Keratinocyte (primary cell): ENCODE measurements around the gene AGA. TPM values are rescaled to one million over a fixed set of nuclear protein-coding genes. Genes with fewer than 3 reads are reported as not detected.

Experiments
- DNase-seq: peaks from one replicate; pipeline ENCODE4 v3.0.0-alpha.2; 2011; ENCODE audit warnings: low read depth, missing footprints, low spot score
- FAIRE-seq: peaks from 2 replicates; lab custom pipeline; 2011; peaks lifted over from hg19 to GRCh38; lab: Jason Lieb, UNC
- H2AFZ ChIP-seq: 2 replicates; pipeline ENCODE4 v1.6.0; 2012; ENCODE audit warnings: low read length, control low read depth, inconsistent platforms; ENCODE audit not compliant: control insufficient read depth
- H3K27ac ChIP-seq: 2 replicates; pipeline ENCODE4 v1.5.1; 2011; ENCODE audit warnings: low read length; ENCODE audit not compliant: control insufficient read depth, insufficient read depth
- H3K27me3 ChIP-seq: 3 replicates; pipeline ENCODE4 v1.6.0; 2011; ENCODE audit warnings: low read length; ENCODE audit not compliant: control insufficient read depth, insufficient read depth; ENCODE audit errors: extremely low read depth
- H3K36me3 ChIP-seq, 2 experiments: 2 replicates in 1 of 2; 3 replicates in 1 of 2; pipeline ENCODE4 v1.5.1; 2011; ENCODE audit warnings: low read length in 2 of 2, mild to moderate bottlenecking in 1 of 2; ENCODE audit not compliant: control insufficient read depth in 2 of 2, insufficient read depth in 2 of 2; ENCODE audit errors: extremely low read depth in 1 of 2
- H3K4me1 ChIP-seq: 3 replicates; pipeline ENCODE4 v1.5.1; 2011; ENCODE audit warnings: low read length; ENCODE audit not compliant: control insufficient read depth, insufficient read depth; ENCODE audit errors: extremely low read depth
- H3K4me2 ChIP-seq: 3 replicates; pipeline ENCODE4 v1.6.0; 2011; ENCODE audit warnings: low read depth, low read length; ENCODE audit not compliant: control insufficient read depth, insufficient read depth; ENCODE audit errors: extremely low read depth
- H3K4me3 ChIP-seq, 3 experiments: fragments of 200-600 bp in 1 of 3; sonication (generic) in 1 of 3; 2 replicates in 2 of 3; 3 replicates in 1 of 3; pipeline ENCODE4 v1.5.1; 2011 to 2016; ENCODE audit warnings: low read length in 3 of 3, mild to moderate bottlenecking in 3 of 3, control low read depth in 2 of 3, inconsistent platforms in 1 of 3, low read depth in 1 of 3, mixed read lengths in 1 of 3, mixed run types in 1 of 3, moderate library complexity in 1 of 3; ENCODE audit not compliant: control insufficient read depth in 2 of 3, insufficient read depth in 2 of 3; ENCODE audit errors: extremely low read depth in 1 of 3
- H3K79me2 ChIP-seq: 2 replicates; pipeline ENCODE4 v1.6.0; 2012; ENCODE audit warnings: low read length; ENCODE audit not compliant: control insufficient read depth, insufficient read depth
- H3K9ac ChIP-seq: 3 replicates; pipeline ENCODE4 v1.6.0; 2011; ENCODE audit warnings: low read length; ENCODE audit not compliant: control insufficient read depth, insufficient read depth; ENCODE audit errors: extremely low read depth
- H3K9me1 ChIP-seq: 3 replicates; pipeline ENCODE4 v1.6.0; 2011; ENCODE audit warnings: low read length; ENCODE audit not compliant: control insufficient read depth, insufficient read depth; ENCODE audit errors: extremely low read depth
- H3K9me3 ChIP-seq: 2 replicates; pipeline ENCODE4 v1.5.1; 2012; ENCODE audit warnings: low read depth, low read length; ENCODE audit not compliant: control insufficient read depth
- H4K20me1 ChIP-seq: 3 replicates; pipeline ENCODE4 v1.6.0; 2011; ENCODE audit warnings: low read length; ENCODE audit not compliant: control insufficient read depth, insufficient read depth; ENCODE audit errors: extremely low read depth
- EZH2 ChIP-seq: IDR thresholded peaks from one replicate; pipeline ENCODE4 v1.6.1; 2012; ENCODE audit warnings: inconsistent platforms, mild to moderate bottlenecking, low read length, moderate library complexity
- dilution Hi-C: fragments of 300-500 bp; cut with MboI; formaldehyde crosslinking; loops from one replicate; pipeline ENCODE4 v1.7.0; 2020; ENCODE audit warnings: low sequenced_read_pairs; ENCODE audit not compliant: extremely low pct_ligation_motif_present
- polyA plus RNA-seq, 5 experiments: library from polyadenylated mRNA; depleted of rRNA in 3 of 5; stranded (reverse) in 3 of 5; stranded (forward) in 1 of 5; unstranded in 1 of 5; fragments of >200 nt; gene quantifications; 1 replicate in 1 of 5; 2 replicates in 3 of 5; 3 replicates in 1 of 5; pipeline versions ENCODE4 v1.2.1 to v1.2.3, GENCODE V29; 2011 to 2012; ENCODE audit warnings: missing spikeins in 2 of 5, low read depth in 1 of 5, low replicate concordance in 1 of 5
- TF ChIP-seq, protein P1 (sequence below), 3 experiments: IDR thresholded peaks in 1 of 3; conservative IDR thresholded peaks in 1 of 3; optimal IDR thresholded peaks in 1 of 3; 2 replicates in 2 of 3; 3 replicates in 1 of 3; pipeline versions ENCODE3 to v1.5.1; 2011; ENCODE audit warnings: low read length in 3 of 3, mild to moderate bottlenecking in 3 of 3, moderate library complexity in 2 of 3, control low read depth in 1 of 3, inconsistent platforms in 1 of 3; ENCODE audit not compliant: insufficient read depth in 2 of 3; ENCODE audit errors: extremely low read depth in 1 of 3

Gene AGA
- polyA plus RNA-seq, 1 donor (not counting 4 experiments of a cell fraction or from before 2014, with no cell fraction given) = 16.7 TPM

DNA sequence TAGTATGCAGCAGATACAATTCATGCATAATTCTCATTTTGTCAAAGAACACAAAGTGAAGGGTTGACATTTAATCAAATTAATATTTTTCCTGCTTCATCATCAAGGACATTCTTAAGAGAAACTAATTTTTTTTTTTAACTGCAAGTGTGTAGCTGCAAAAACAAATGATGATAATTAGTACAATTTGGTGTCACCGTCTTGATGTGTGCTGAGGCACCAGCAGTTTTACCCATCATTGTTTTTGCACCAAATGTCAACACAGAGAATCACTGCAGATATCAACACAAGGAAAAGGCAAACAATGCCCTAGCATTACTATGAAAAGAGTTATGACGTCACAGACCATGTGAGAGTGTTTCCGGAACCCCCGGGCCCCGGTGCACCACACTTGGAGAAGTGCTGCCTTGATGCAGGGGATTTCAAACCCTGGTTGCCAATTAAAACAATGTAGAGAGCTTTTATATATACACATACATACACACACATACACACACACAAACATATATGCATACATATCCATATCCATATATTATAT lies 55.9 kb downstream of the AGA start:
- Histone ChIP-seq H3K36me3 (no peaks in the 10 kb centered on the region), H3K27ac (no peak overlapping the region), H3K79me2 (no peaks in the 10 kb centered on the region), H3K9me1 (no peaks in the 10 kb centered on the region), H3K4me1 (no peaks in the 10 kb centered on the region), H3K9me3 (no peaks in the 10 kb centered on the region), H3K4me2 (no peak overlapping the region), H3K9ac (no peak overlapping the region), H3K27me3 (peaks cover 2% of the 10 kb centered on the region), H2AFZ (no peak overlapping the region), H4K20me1 (no peaks in the 10 kb centered on the region), H3K4me3 (no peak overlapping the region)
- FAIRE-seq (no peak), DNase-seq (no peak)
- dilution Hi-C loops = no loop called here
- TF ChIP-seq, protein P1, sequence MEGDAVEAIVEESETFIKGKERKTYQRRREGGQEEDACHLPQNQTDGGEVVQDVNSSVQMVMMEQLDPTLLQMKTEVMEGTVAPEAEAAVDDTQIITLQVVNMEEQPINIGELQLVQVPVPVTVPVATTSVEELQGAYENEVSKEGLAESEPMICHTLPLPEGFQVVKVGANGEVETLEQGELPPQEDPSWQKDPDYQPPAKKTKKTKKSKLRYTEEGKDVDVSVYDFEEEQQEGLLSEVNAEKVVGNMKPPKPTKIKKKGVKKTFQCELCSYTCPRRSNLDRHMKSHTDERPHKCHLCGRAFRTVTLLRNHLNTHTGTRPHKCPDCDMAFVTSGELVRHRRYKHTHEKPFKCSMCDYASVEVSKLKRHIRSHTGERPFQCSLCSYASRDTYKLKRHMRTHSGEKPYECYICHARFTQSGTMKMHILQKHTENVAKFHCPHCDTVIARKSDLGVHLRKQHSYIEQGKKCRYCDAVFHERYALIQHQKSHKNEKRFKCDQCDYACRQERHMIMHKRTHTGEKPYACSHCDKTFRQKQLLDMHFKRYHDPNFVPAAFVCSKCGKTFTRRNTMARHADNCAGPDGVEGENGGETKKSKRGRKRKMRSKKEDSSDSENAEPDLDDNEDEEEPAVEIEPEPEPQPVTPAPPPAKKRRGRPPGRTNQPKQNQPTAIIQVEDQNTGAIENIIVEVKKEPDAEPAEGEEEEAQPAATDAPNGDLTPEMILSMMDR (optimal IDR thresholded peaks at IDR 0.05 in 1 of 3, IDR thresholded peaks at IDR 0.05 in 1 of 3, conservative IDR thresholded peaks at IDR 0.05 in 1 of 3; ENCODE audit: extremely low read depth in 1 of 3, insufficient read depth in 2 of 3, low read length in 3 of 3) = no peak

DNA sequence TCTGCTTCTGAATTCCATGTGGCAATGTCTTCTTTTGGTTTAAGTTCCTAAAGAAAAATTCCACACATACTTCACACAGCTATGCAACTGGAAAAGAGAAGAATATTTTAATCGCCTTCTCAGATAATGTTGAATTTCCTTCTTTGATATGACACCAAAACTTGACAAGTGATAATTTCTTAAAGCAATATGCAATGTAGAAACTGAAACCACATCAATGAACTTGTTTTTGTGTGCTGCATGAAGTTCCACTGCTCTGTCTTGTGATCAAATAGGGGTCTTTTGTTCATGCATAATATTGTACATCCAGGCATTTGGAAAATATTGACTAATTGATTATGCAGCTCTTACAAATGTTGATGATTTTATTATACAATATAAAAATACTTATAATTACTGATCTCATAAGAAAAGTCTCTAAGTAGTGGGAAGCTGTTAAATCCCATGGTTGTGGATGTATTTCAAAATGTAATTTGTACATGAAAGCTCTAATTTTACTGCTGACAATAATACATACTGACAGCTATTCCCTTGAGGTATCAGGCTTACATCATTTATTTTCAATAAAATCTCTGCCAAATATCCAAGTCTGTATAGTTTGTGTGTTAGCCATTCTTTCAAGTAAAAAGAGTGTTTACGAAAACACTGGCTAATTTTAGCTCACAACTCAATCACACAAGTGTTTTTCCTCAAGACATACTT lies 56.5 kb downstream of the AGA start:
- Histone ChIP-seq H3K36me3 (no peaks in the 10 kb centered on the region), H3K9ac (no peak overlapping the region), H3K27ac (no peak overlapping the region), H3K4me2 (no peak overlapping the region), H3K9me1 (no peaks in the 10 kb centered on the region), H2AFZ (no peak overlapping the region), H3K27me3 (no peaks in the 10 kb centered on the region), H3K9me3 (no peaks in the 10 kb centered on the region), H3K4me3 (no peak overlapping the region), H3K4me1 (no peaks in the 10 kb centered on the region), H3K79me2 (no peaks in the 10 kb centered on the region), H4K20me1 (no peaks in the 10 kb centered on the region)
- dilution Hi-C loops = no loop called here
- FAIRE-seq = no peak
- TF ChIP-seq EZH2 = no peak
- TF ChIP-seq, protein P1 (optimal IDR thresholded peaks at IDR 0.05 in 1 of 3, IDR thresholded peaks at IDR 0.05 in 1 of 3, conservative IDR thresholded peaks at IDR 0.05 in 1 of 3; ENCODE audit: extremely low read depth in 1 of 3, insufficient read depth in 2 of 3, low read length in 3 of 3) = no peak
- no peak for DNase-seq
